NCI-H1105 (cell line): Measurements from ENCODE around the gene STRIP2.
"Not testable (repeated sequence)": the region's sequence is repeated elsewhere in the genome, so short reads cannot be mapped to it uniquely, and the experiment has no call there.

ENCODE experiments used
- DNase-seq: peaks from one replicate; lab custom pipeline; 2025; lab: John Stamatoyannopoulos, UW

STRIP2 gene

DNA sequence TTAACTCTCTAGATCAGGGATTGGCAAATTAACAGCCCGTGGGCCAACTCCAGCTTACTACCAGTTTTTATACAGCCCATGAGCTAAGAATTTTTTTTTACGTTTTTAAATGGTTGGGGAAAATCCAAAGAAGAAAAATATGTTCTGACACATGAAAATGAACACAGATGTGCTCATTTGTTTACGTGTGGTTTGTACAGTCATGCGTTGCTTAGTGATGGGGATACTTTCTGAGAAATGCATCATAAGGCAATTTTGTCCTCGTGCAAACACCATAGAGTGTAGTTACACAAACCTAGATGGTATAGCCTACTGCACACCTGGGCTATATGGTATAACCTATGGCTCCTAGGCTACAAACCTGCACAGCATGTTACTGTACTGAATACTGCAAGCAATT, 59.8 kb downstream of the STRIP2 start:
- DNase-seq: no peak

DNA sequence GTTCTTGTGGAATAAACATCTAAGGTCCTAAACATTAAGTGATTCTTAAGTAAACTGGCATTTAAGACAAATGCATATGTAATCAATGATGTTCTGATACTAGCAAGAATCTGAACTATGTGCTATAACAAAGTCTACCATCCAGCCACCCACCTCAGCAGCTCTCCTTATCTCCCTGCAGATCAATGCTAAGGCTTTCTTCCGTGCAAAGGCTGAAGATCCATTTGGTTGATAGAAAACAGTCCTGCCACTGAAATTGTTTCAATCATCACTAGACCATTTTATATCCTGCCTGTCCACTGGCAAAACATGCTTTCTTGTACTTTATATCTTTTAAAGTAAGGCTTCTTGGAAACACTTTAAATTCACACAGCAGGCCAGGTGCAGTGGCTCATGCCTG, 61.8 kb downstream of the STRIP2 start:
- no peak for DNase-seq

DNA sequence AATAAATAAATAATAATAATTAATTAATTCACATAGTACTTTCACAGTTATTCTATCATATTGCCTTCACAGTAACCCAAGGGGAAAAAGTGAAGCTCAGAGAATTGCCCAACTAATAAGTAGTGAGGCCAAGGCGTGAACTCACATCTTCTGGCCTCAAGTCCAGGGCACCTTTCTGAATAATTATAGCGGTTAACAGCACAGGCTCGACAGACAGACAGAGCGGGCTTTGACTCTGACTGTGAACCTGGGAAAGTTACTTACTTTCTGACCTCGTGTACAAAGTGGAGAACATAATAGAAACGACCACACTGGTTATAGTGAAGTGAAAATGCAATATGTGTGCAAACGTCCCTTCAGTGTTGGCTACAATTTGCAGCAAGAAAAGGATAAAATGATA, 62.4 kb downstream of the STRIP2 start:
- no peak for DNase-seq

DNA sequence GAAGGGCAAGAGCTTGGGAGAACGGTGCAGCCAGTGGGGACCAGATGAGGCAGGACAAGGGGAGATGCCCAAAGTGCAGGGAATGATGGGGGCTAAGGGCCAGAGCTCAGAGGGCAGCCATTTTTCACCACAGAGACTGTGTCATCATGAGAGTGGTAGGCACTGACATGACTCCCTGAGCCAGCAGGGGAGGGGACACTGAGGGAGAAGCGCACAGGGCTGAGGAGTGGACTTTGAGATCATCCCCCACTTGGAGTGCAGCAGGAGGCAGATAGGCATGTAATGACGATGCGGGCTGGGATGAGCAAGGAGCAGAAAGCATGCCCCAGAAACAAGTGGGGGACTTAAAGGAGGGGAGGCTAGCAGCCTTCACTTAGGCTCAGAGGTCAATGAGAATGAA, 62.9 kb downstream of the STRIP2 start:
- no peak for DNase-seq

DNA sequence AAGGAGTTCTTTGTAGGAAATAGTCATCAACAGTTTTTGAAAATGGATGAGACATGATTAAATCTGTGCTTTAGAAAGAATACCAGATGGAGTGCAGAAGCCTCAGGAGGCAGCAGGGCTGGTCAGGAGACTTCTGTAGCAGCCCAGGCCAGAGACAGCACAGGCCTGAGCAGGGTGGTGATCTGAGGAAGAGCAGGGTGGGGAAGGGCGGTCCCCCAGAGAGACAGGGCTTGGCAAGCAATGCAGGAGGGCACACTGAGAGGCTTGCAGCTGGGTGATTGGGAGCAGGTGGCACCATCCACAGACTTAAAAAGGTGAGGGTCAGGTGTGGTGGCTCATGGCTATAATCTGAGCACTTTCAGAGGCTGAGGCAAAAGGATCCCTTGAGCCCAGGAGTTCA, 63.8 kb downstream of the STRIP2 start:
- DNase-seq: no peak

DNA sequence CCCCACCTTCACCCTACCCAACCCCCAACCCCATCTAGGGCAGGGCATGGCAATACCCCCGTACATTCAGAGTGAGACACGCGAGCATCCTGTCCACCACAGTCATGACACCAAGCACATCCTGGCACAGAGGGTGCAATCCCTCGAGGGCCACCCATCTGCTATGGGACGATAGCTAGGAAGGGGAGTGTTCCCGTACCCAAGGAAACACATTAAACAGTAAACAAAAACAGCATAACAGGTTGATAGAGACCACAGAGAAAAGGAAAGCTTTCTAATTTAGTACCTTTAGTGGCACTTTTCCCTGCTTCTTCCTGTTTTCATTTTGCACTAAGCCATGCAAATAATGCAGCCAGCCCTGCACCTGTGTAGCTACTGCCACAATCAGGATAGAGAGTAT, 65.8 kb downstream of the STRIP2 start:
- DNase-seq: no peak

DNA sequence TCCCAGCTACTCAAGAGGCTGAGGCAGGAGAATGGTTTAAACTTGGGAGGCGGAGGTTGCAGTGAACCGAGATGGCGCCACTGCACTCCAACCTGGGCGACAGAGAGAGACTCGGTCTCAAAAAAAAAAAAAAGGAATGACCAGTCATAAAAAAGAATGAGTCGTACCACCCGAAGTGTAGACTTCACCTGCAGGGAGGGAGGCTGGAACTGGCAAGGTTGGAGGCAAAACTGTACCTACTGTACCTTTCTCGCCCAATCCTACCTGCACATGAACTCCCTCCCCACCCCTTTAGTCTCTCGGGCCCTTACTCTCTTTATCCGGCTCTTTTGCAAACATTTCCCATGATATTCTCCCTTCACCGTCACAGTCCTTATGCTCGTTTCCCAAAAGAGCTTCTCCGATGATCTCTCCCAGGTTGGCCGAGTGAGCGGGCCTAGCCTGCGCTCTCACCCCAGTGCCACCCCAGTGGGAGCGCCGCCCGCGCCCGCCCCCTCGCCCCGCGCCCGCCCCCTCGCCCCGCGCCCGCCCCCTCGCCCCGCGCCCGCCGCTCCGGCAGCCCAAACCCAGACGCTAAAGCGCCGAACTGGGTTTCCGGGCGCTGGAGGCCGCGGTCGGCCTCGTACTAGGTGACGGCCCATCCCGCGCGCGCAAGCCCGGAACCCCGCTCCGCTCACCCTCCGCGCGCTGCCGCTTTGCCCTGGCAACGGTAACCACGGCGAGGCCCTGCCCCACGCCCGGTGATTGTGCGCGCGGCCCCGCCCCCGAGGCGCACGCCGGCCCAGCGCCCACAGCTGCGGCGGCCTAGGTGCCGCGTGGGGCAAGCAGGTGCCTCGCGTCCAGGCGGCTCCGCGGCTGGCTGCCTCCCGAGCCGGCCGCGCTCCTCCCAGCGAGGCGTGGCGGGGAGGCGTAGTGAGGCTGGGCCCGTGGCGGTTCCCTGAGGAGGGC, 67.8 kb downstream of the STRIP2 start, which contains the start of gene SMKR1:
TSS of gene SMKR1 (plus strand) at position 772 of the 948 bp plus-strand sequence. CDS start 294 bp downstream, outside the sequence.
- DNase-seq: peak; percentile 85

DNA sequence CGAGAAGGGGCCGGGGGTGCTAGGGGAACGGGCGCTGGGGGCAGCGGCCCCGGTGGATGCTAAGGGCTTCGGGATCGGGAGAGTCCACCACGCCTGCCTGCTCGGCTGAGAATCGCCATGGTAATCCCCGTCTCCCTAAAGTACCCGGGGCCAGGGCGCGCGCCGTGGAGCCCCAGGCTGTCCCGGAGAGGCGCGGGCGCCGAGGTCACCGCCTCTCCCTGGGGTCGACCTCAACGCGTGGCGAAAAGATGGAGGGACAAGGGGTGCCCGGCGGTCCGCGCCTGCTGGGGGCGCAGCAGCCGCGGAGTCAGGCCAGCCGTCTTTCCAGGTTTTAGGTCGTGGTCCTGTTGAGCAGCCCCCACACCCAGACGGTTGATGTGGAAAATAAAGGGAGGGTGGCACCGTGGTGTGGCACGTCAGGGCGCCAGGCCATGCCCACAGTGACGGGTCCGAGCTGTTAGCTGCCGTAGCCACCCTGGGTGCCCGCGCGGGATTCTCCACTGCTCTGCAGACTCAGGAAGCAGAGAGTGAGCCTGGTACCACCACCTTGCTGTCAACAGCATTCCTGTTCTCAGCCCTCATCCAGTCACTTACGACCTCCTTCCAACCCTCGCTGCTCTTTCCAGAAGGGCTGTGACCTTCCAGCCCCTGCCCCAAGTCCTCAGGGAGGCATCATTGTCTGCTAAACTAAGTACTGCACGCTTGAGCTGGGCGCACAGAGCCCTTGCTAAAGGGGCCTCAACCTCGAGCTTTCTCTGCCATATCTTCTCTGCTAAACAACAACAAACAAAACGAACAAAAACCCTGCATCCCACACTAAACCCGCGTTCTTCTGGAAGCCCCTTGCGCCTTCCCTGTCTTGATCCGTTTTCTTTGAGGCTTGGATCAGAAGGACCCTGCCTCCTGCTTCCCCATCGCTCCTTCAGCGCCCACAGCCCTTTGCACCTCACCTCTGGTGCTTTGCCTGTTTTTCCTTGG, 68.8 kb downstream of the STRIP2 start:
- no peak for DNase-seq

DNA sequence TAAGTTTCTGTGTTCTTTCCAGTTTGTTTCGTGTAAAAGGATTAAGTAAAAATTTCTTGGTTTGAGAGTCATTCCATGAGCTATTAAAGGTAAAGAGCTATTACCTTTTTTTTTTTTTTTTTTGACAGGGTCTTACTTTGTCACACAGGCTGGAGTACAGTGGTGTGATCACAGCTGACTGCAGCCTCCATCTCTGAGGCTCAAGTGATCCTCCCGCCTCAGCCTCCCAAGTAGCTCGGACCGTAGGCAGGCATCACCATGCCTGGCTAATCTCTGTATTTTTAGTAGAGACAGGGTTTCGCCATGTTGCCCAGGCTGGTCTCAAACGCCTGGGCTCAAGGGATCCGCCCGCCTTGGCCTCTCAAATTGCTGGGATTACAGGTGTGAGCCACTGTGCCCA, 69.5 kb downstream of the STRIP2 start:
- no peak for DNase-seq

DNA sequence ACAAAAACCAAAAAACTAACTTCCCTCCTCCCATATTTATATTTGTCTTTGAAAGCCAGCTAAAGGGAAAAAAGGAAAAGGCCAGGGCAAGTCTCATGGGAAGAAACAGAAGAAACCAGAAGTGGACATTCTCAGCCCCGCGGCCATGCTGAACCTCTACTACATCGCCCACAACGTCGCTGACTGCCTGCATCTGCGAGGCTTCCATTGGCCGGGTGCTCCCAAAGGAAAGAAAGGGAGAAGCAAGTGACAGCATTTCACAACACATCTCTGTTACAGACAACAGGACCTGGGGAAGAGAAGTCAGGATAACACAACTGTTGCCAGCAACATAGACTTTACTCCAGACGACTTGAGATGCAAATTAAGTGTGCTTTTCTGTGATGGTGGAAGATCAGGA, 78.0 kb downstream of the STRIP2 start:
- DNase-seq: no peak

DNA sequence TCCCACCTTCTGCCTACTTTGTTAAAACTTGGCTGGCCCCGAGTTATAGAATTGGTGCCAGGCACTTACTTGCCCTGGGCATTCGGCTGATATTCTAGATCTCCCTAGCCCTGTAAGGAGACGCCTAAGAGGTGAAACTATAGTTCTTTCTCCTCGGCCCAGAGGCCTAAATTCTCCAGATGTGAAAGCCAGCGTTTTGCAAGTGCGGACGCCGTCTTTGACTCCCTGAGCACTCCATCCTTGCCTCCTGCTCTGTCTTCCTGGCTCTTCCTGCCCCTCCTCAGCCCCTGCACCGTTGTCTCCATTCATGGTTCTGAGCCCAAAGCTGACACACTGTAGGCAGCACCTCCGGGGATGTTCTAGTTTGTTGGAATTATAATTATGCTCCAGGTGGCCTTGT, 79.3 kb downstream of the STRIP2 start:
- DNase-seq: no peak

DNA sequence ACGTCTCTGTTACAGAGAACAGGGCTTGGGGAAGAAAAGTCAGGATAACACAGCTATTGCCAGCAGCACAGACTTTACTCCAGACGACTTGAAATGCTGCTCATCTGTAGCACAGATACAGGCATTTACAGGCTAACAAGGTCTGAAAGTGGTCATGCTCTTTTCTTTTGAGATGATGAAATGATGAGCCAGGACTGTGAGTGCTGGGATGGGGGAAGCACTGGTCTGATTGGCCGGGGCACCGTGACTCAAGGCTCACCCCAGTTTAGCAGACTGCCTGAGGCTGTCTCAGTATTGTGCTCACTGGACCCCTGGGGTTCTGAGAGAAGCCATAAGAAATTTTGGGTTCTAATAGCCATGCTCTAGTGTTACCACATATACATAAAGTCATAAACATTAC, 80.5 kb downstream of the STRIP2 start:
- no peak for DNase-seq

DNA sequence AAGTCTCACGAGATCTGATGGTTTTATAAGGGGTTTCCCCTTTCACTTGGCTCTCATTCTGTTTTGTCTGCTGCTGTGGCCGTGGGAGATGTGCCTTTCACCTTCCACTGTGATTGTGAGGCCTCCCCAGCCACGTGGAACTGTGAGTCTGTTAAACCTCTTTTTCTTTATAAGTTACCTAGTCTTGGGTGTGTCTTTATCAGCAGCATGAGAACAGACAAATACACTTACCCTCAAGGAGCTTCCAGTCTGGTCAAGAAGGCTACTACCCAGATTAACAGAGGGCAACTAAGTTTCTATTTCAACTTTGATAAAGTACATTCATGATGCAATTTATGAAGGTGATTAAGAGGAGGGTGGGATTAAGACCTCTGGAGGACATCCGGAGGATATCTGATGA, 81.1 kb downstream of the STRIP2 start:
- DNase-seq: no peak

DNA sequence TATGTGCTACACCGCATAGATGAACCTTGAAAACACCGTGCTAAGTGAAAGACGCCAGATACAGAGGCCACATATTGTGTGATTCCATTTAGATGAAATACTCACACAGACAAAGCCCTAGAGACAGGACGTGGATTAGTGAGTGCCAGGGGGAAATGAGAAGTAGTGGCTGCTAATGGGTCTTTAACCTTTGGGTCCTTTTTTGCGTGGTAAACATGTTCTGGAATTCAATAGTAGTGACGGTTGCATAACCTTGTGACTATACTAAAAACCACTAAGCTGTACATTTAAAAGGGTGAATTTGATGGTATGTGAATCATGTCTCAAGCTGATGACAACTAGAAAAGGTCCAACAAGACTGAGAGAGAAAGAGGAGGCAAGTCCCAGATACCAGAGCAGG, 83.7 kb downstream of the STRIP2 start:
- DNase-seq: no peak

DNA sequence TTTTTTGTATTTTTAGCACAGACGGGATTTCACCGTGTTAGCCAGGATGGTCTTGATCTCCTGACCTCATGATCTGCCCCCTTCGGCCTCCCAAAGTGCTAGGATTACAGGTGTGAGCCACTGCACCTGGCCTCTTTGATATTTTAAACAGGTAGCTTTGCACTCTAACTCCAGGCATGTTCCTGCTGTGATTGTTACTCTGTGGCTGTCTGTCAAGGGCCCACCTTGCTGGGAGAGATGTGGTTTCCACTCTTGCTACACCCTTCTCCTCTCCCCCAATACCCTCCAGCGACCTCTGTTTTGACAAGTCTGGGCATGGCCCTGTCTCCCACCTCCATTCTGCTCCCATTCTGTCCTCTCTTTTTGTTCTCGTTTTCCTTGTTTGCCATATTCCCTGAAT, 85.2 kb downstream of the STRIP2 start:
- no peak for DNase-seq

DNA sequence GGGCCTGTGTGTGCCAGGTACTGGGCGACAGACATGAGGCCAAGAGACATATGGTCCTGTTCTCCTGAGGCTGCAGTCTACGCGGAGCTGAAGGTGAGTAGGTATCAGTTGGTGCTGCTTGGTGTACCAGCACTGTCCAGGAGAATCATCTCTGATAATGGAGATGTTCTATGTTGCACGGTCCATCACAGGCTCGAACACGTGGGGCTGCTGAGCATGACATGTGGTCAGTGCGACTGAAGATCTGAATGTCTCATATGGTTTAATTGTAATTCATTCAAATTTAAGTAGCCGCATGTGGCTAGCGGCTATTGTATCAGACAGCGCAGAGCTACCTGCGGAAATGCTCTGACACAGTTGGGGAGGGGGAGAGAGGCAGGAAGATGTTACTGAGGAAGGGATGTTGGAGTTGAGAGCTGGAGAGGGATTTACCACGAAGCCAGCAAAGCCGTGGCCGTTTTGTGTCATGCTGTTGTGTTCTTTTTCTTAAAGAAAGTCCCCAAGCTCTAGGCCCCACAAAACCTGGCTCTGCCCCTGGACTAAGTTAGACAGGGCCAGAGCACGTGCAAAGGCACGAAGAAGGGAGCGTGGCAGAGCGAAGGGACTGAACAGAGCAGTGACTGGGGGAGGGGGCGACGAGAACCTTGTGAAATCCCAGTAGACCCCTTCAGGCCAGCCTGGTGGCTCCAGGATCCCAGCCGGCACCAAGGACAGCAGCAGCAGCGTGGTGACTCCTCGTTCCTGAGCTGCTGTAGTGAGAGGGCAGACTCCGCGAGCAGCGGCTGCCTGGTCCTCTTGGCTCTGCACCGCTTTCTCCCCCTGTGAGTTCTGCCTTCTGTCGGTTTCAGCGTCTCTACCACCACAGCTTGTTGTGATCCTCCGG, 88.1 kb downstream of the STRIP2 start:
- DNase-seq: no peak

DNA sequence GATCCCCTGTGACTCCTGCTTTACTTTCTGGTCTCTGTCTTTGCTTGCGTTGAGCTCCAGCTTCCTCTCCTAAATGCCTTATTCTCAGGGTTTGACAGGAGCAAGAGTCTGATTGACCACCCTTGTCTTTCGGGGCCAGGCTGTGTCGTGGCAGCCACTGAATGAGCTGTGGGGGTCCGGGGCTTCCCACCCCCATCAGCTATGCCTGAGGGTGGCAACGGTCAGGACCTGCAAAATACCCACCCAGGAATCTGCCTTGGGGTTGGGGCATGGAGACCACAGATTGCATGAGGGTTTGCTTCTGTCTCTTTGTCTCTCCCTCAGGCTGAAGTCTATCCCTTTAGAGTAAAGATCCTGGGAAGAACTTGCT, 88.7 kb downstream of the STRIP2 start:
- no peak for DNase-seq

DNA sequence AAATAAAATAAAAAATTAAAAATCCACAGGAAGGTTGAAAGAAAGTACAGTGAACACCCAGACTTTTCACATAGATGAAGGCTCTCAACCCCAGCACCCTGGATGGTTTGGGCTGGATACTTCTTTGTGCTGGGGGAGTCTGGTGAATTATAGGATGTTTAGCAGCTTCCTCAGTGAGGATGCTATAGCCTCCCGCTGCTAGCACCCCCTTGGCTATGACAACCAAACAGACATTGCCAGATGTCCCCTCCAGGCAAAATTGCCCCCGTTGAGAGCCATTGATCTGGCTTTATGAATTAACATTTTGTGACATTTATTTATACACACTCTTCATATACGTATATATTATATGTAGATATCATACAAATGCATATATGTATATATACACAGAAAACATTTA, 89.7 kb downstream of the STRIP2 start:
- no peak for DNase-seq

DNA sequence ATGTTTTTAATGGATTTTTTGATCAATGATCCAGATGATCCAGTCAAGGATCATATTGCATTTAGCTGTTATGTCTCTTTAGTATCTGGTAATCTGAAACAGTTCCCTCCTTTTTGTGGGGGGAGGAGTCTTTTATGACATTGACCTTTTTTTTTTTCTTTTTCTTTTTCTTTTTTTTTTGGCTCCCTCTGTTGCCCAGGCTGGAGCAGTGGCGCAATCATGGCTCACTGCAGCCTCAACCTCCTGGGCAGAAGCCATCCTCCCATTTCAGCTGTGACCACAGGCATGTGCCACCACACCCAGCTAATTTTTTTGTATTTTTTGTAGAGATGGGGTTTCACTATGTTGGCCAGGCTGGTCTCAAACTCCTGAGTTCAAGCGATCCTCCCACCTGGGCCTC, 90.2 kb downstream of the STRIP2 start:
- not testable (repeated sequence) for DNase-seq

DNA sequence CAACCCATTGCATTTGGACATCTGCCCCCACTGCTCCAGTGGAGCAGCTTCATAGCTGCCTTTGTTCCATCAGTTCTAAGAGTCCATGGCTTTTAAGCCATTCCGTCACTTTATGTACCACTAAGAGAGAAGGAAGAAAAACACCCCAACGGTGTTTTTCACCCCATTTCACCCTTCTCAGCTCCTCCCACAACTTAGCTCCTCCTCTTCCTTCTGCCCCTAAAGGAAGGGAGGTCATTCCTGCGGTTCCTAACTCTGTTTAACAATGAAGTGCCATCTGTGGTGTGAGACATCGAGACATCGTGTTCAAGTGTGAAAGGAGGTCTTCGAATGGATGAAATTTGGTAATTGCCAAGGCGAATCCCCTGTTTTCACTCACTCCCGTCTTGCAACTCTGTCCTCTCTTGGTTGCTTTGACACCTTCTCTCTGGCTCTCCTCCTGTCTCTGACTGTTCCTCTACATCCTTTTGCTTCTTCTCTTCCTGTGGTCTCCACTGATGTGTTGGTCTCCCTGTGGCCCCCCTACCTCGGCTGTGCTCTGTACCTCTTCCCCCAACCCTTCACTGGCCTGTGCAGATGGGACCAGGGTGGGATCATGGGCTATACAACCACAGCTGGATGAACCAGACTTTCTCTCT, 91.1 kb downstream of the STRIP2 start:
- DNase-seq: no peak

DNA sequence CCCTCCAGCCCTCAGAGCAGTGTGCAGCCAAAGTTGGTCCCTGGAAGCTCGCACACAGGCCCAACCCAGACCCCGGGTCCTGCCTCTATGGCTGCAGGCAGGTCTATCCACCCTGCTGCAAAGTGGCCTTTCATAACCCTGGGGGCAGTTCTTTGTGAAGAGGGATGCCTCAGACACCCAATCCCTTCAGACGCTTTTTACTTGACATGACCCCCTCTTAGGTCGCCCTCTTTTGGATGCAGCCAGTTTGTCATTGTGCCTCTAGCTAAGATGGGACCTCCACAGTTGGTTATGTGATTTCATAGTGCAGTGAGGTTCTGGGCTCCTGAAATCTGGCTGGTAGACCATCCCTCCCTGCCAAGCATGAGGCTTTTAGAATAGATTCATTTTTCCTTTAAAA, 95.4 kb downstream of the STRIP2 start:
- DNase-seq: no peak
